ENCODE measurements around the gene GJB3. TPM values are rescaled to one million over a fixed set of nuclear protein-coding genes. Genes with fewer than 3 reads are reported as not detected.
A peak's percentile ranks its signal among the peaks of the same experiment; 100 is the strongest.

GJB3 gene
- total RNA-seq, 2 donors from 2014 or later = 7.5 to 20.7 TPM

DNA sequence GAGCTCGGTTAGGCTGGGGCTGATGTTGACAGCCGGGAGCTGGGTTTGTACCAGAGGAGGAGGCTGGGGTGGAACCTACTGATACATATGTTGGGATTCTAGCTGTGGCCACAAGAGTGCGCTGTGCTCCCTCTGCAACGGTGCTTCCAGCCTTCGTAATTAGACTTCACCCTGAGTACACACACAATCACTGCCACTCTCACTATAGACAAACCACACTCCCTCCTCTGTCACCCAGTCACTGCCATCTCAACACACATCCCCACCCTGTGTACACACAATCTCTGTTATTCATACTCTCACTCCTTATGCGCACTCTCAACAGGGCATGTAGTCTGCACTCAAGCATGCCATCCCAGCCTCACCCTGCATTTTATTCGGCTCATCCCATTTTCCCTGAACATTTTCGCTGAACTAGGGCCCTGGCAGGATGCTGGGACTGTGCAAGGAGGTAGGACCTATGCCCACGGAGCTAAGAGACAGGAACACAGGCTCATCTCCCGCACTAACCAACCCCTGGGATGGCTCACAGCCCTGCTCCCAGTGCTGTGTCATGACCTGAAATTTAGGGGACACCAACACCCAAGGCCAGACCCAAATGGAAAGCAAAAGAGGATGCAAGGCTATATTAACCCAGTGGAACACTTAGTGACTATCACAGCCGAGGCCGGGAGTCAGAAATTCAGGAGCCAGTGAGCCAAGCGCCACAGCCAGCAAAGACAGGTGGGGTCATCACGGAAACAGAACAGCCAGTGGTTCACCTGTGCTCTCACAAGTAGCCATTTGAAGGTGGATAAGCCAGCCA lies 5.7 kb downstream of the GJB3 start:
- intact Hi-C loops (cut with DNase I) = loop anchor here (2.0 to 5.0 kb wide), 2 partner anchors 66 to 81 kb away; no protein-coding TSS in a partner anchor
- Histone ChIP-seq H3K9me3 (no peaks in the 10 kb centered on the region), H3K4me3 (no peak overlapping the region), H3K27ac (no peak overlapping the region), H3K36me3 (no peaks in the 10 kb centered on the region), H3K9ac (ENCODE audit: low read depth in 2 of 2, low read length in 2 of 2) (no peak overlapping the region), H3K4me1 (no peaks in the 10 kb centered on the region), H3K27me3 (peaks cover 6% of the 10 kb centered on the region)
- TF ChIP-seq, protein P1, sequence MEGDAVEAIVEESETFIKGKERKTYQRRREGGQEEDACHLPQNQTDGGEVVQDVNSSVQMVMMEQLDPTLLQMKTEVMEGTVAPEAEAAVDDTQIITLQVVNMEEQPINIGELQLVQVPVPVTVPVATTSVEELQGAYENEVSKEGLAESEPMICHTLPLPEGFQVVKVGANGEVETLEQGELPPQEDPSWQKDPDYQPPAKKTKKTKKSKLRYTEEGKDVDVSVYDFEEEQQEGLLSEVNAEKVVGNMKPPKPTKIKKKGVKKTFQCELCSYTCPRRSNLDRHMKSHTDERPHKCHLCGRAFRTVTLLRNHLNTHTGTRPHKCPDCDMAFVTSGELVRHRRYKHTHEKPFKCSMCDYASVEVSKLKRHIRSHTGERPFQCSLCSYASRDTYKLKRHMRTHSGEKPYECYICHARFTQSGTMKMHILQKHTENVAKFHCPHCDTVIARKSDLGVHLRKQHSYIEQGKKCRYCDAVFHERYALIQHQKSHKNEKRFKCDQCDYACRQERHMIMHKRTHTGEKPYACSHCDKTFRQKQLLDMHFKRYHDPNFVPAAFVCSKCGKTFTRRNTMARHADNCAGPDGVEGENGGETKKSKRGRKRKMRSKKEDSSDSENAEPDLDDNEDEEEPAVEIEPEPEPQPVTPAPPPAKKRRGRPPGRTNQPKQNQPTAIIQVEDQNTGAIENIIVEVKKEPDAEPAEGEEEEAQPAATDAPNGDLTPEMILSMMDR (IDR thresholded peaks at IDR 0.05) = peak; percentile 77
- peak; percentile 87 for DNase-seq

DNA sequence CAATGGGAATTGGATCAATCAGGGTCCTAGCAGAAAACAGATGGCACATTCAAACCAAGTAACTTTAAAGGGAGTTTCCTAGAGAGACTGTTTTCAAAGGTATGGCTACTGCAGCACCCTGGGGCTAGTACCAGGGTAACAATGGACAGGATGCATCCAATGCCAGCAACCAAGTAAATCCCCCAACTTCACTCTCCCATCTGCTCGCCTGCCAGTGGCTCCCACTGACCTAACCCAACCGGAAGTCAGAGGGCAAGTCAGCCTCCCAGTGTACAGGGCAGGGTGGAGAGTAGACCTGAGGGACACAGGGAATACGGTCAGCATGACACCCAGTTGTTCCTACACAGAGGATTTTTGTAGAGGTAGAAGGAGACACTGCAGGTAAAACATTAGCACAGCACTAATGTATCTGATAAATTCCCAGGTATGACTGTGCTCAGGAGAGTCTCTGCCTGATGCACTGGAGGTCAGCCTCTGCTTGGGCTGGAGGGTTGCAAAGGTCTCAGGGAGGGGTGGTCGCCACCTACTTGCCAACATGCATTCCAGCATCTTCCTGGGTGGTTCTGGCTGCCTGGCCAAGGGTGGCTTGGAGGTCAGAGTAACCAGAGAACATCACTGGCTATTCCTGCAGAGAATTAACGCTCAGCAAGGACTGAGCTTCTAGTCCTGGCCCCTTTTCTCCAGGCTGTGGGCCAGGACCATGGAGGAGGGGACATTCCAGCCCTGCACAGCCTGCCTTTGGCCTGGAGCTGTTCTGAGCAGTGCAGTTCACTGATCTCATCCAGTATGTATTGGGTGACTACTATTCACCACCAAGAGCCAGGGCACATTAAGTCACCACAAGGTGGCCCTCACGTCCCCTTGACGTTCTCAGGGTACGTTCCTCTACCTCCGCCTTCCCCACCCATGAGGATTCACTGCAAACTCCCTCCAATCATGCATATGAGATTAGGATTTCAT lies 6.7 kb downstream of the GJB3 start:
- no peaks in the 10 kb centered on the region for H3K4me1 ChIP-seq

DNA sequence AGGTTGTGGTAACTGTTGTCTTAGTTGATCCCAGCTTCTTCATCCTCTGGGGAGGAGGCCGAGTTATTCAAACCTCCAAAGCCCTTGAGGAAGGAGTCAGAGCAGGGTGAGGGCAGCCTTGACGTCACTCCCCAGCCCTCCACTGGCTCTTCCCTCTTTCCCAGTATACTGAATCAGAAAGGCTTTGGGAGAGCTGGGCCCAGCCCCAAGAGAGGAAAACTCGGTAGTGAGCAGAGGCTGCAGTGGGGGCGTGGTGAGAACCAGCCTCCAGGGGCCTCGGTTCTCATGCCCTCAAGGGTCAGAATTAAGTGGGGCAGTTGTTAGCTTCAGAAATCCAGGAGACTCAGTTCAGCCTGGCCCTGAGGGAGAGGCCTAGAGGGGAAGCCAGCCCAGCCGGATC lies 10.0 kb downstream of the GJB3 start:
- no peak overlapping the region for H3K9ac ChIP-seq (ENCODE audit: low read depth in 2 of 2, low read length in 2 of 2)
- no peak overlapping the region for H3K4me3 ChIP-seq
- no peaks in the 10 kb centered on the region for H3K36me3 ChIP-seq
- H3K27me3 ChIP-seq = peaks cover 13% of the 10 kb centered on the region
- no peaks in the 10 kb centered on the region for H3K9me3 ChIP-seq
- DNase-seq = no peak
- intact Hi-C loops (cut with DNase I) = no loop called here
- TF ChIP-seq, protein P1 (IDR thresholded peaks at IDR 0.05) = no peak
- no peaks in the 10 kb centered on the region for H3K4me1 ChIP-seq
- H3K27ac ChIP-seq = no peak overlapping the region

More for the DNA sequence above, 6.7 kb downstream of the GJB3 start:
- no peak overlapping the region for H3K27ac ChIP-seq
- peaks cover 7% of the 10 kb centered on the region for H3K27me3 ChIP-seq
- H3K9ac ChIP-seq (ENCODE audit: low read depth in 2 of 2, low read length in 2 of 2) = no peak overlapping the region
- DNase-seq = no peak
- intact Hi-C loops (cut with DNase I) = loop anchor here (2.0 to 5.0 kb wide), 2 partner anchors 65 to 80 kb away; no protein-coding TSS in a partner anchor
- no peaks in the 10 kb centered on the region for H3K36me3 ChIP-seq
- no peak overlapping the region for H3K4me3 ChIP-seq
- no peaks in the 10 kb centered on the region for H3K9me3 ChIP-seq
- TF ChIP-seq, protein P1 (IDR thresholded peaks at IDR 0.05) = peak; percentile 17

DNA sequence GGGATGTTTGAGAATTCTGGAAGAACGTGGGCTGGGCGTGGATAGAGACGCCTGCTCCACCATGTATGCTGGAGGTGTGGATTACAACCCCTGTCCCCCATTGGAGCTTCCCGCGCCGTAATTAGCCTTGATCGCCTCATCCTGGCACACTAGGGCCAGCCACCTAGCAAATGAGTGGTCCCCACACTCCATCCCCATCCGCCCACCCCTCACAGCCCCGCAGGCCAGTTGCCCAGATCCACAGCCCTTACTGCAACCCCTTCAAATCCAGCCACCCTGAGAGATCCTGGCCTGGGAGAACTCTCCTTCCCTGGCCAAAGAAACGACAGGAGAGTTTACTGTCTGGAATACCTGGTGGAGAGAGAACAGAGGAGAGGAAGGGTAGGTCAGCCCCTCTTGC lies 11.4 kb downstream of the GJB3 start:
- Histone ChIP-seq H3K4me1 (no peaks in the 10 kb centered on the region), H3K4me3 (no peak overlapping the region), H3K9ac (ENCODE audit: low read depth in 2 of 2, low read length in 2 of 2) (no peak overlapping the region), H3K9me3 (no peaks in the 10 kb centered on the region), H3K27ac (no peak overlapping the region), H3K36me3 (no peaks in the 10 kb centered on the region), H3K27me3 (peaks cover 13% of the 10 kb centered on the region)
- TF ChIP-seq, protein P1 (IDR thresholded peaks at IDR 0.05) = no peak
- intact Hi-C loops (cut with DNase I) = no loop called here
- DNase-seq = no peak
